Adrenal gland (tissue), 5 donors: ENCODE results near the gene KCNK7.

Source experiments
- CTCF ChIP-seq, 6 experiments: fragments of 450-650 bp in 4 of 6; fragments of 200-600 bp in 2 of 6; sonication (generic) in 1 of 6; IDR thresholded peaks; 1 replicate in 5 of 6; 2 replicates in 1 of 6; pipeline versions ENCODE4 v1.5.1 to v1.8.0; 2016 to 2021; ENCODE audit warnings: antibody characterized with exemption in 6 of 6, mild to moderate bottlenecking in 2 of 6, moderate library complexity in 1 of 6
- POLR2A ChIP-seq, 2 donors: fragments of 450-650 bp; IDR thresholded peaks; one replicate each; pipeline ENCODE4 v1.6.1; 2017; ENCODE audit warnings: antibody characterized with exemption in 2 of 2, mild to moderate bottlenecking in 2 of 2, moderate library complexity in 1 of 2
- donor health status: DM: no; HTN: no; CAD: no.

- peak in 1 of 6 experiments; percentile 5 for TF ChIP-seq CTCF (IDR thresholded peaks at IDR 0.05)
- no peak for TF ChIP-seq POLR2A (IDR thresholded peaks at IDR 0.05)
These were observed 34.6 kb upstream of the KCNK7 start for GRCh38 chr11:65630215-65630614.
